Neural cell (in vitro differentiated cells): ENCODE measurements around the gene LDLR. TPM values are rescaled to one million over a fixed set of nuclear protein-coding genes. Genes with fewer than 3 reads are reported as not detected.
A peak's percentile ranks its signal among the peaks of the same experiment; 100 is the strongest.
"Not testable (repeated sequence)": the region's sequence is repeated elsewhere in the genome, so short reads cannot be mapped to it uniquely, and the experiment has no call there.

Experiments
- H2AFZ ChIP-seq: fragments of 200-600, 300-800 bp; sonication (generic), shearing (Covaris generic); 2 replicates; pipeline ENCODE4 v1.6.0; 2014; ENCODE audit warnings: low read depth, mild to moderate bottlenecking, antibody characterized with exemption, low read length, moderate library complexity
- H3F3A ChIP-seq: fragments of 200-600 bp; shearing (Covaris generic); 2 replicates; pipeline ENCODE4 v1.6.1; 2016; ENCODE audit warnings: mild to moderate bottlenecking, moderate library complexity, mixed read lengths, antibody characterized with exemption, low read length; ENCODE audit not compliant: insufficient read depth, poor library complexity, severe bottlenecking
- H3K27ac ChIP-seq: fragments of 200-600, 300-800 bp; sonication (generic), shearing (Covaris generic); 2 replicates; pipeline ENCODE4 v1.5.1; 2014; ENCODE audit warnings: mild to moderate bottlenecking, low read length, moderate library complexity
- H3K27me3 ChIP-seq: fragments of 300-800, 200-600 bp; sonication (generic), shearing (Covaris generic); 2 replicates; pipeline ENCODE4 v1.6.0; 2014; ENCODE audit warnings: mild to moderate bottlenecking, low read depth, low read length, moderate library complexity; ENCODE audit not compliant: insufficient read depth
- H3K36me3 ChIP-seq: fragments of 300-800, 200-600 bp; sonication (generic), shearing (Covaris generic); 2 replicates; pipeline ENCODE4 v1.5.1; 2014; ENCODE audit warnings: mild to moderate bottlenecking, antibody characterized with exemption, low read length, moderate library complexity; ENCODE audit not compliant: insufficient read depth
- H3K4me2 ChIP-seq: fragments of 300-800, 200-600 bp; sonication (generic), shearing (Covaris generic); 2 replicates; pipeline ENCODE4 v1.6.0; 2014; ENCODE audit warnings: mild to moderate bottlenecking, low read length
- H3K4me3 ChIP-seq: fragments of 300-800, 200-600 bp; sonication (generic), shearing (Covaris generic); 2 replicates; pipeline ENCODE4 v1.5.1; 2014; ENCODE audit warnings: mild to moderate bottlenecking, low read length, moderate library complexity
- H3K79me2 ChIP-seq: fragments of 200-600 bp; shearing (Covaris generic); replicated peaks from 2 replicates; pipeline ENCODE4 v1.6.0; 2014; ENCODE audit warnings: mild to moderate bottlenecking, low read length, moderate library complexity; ENCODE audit not compliant: insufficient read depth
- H3K9ac ChIP-seq: fragments of 300-800, 200-600 bp; sonication (generic), shearing (Covaris generic); 2 replicates; pipeline ENCODE4 v1.6.1; 2016; ENCODE audit warnings: mild to moderate bottlenecking, low read length, mixed read lengths
- H3K9me2 ChIP-seq: fragments of 200-600 bp; shearing (Covaris generic); 2 replicates; pipeline ENCODE4 v1.6.1; 2016; ENCODE audit warnings: mild to moderate bottlenecking, low read length, mixed read lengths; ENCODE audit not compliant: insufficient read depth
- H3K9me3 ChIP-seq: fragments of 200-600, 300-800 bp; sonication (generic), shearing (Covaris generic); 2 replicates; pipeline ENCODE4 v1.6.1; 2016; ENCODE audit warnings: mild to moderate bottlenecking, mixed run types, low read length, moderate library complexity, mixed read lengths
- H4K20me1 ChIP-seq: fragments of 200-600 bp; shearing (Covaris generic); 2 replicates; pipeline ENCODE4 v1.6.1; 2016; ENCODE audit warnings: mild to moderate bottlenecking, mixed run types; ENCODE audit not compliant: insufficient read depth
- CTCF ChIP-seq: fragments of 450-650 bp; IDR thresholded peaks from 2 replicates; pipeline ENCODE4 v1.5.1; 2014; ENCODE audit warnings: antibody characterized with exemption, mild to moderate bottlenecking, moderate library complexity; ENCODE audit not compliant: poor library complexity, severe bottlenecking
- EP300 ChIP-seq: fragments of 450-650 bp; conservative IDR thresholded peaks from 2 replicates; pipeline ENCODE4 v1.6.1; 2014; ENCODE audit warnings: antibody characterized with exemption, mild to moderate bottlenecking, moderate library complexity; ENCODE audit not compliant: poor library complexity, severe bottlenecking
- EZH2 ChIP-seq: fragments of 200-600, 300-800 bp; shearing (Covaris generic), sonication (generic); IDR thresholded peaks from 2 replicates; pipeline ENCODE4 v1.6.1; 2014; ENCODE audit warnings: antibody characterized with exemption, low read length, borderline replicate concordance, mild to moderate bottlenecking; ENCODE audit not compliant: insufficient read depth, poor library complexity, severe bottlenecking
- MXI1 ChIP-seq: fragments of 450-650 bp; conservative IDR thresholded peaks from 2 replicates; pipeline ENCODE4 v1.6.1; 2014; ENCODE audit warnings: antibody characterized with exemption, mild to moderate bottlenecking; ENCODE audit not compliant: poor library complexity, severe bottlenecking
- POLR2AphosphoS5 ChIP-seq: IDR thresholded peaks from 2 replicates; pipeline ENCODE4 v1.6.1; 2012
- RAD21 ChIP-seq: fragments of 450-650 bp; conservative IDR thresholded peaks from 2 replicates; pipeline ENCODE4 v1.6.1; 2014; ENCODE audit warnings: antibody characterized with exemption, mild to moderate bottlenecking, moderate library complexity
- REST ChIP-seq: IDR thresholded peaks from 2 replicates; pipeline ENCODE4 v1.6.1; 2012; ENCODE audit warnings: borderline replicate concordance
- SMC3 ChIP-seq: fragments of 450-650 bp; conservative IDR thresholded peaks from 2 replicates; pipeline ENCODE4 v1.6.1; 2014; ENCODE audit warnings: antibody characterized with exemption, mild to moderate bottlenecking, moderate library complexity; ENCODE audit not compliant: poor library complexity
- TAF1 ChIP-seq: IDR thresholded peaks from 2 replicates; pipeline ENCODE4 v1.6.1; 2012; ENCODE audit warnings: low read depth
- polyA plus RNA-seq: library from polyadenylated mRNA; depleted of rRNA; stranded (reverse); fragments of >200 nt; gene quantifications from 2 replicates; pipeline ENCODE4 v1.2.3, GENCODE V29; 2014

Gene LDLR
- polyA plus RNA-seq, 1 donor from 2014 or later, result 23.2 TPM

GRCh38 chr19:11123114-11123513 is 33.9 kb downstream of the LDLR start:
- no peaks in the 10 kb centered on the region for H3K79me2 ChIP-seq
- H3K27me3 ChIP-seq, result no peaks in the 10 kb centered on the region
- no peaks in the 10 kb centered on the region for H3F3A ChIP-seq
- no peak overlapping the region for H3K4me3 ChIP-seq
- H2AFZ ChIP-seq, result no peak overlapping the region
- H4K20me1 ChIP-seq, result no peaks in the 10 kb centered on the region
- no peaks in the 10 kb centered on the region for H3K9me2 ChIP-seq
- no peak overlapping the region for H3K27ac ChIP-seq
- H3K4me2 ChIP-seq, result no peak overlapping the region
- H3K9ac ChIP-seq, result no peak overlapping the region
- no peaks in the 10 kb centered on the region for H3K9me3 ChIP-seq
- TF ChIP-seq MXI1 (no peak), EZH2 (no peak), EP300 (no peak)
- peaks cover 6% of the 10 kb centered on the region for H3K36me3 ChIP-seq

DNA sequence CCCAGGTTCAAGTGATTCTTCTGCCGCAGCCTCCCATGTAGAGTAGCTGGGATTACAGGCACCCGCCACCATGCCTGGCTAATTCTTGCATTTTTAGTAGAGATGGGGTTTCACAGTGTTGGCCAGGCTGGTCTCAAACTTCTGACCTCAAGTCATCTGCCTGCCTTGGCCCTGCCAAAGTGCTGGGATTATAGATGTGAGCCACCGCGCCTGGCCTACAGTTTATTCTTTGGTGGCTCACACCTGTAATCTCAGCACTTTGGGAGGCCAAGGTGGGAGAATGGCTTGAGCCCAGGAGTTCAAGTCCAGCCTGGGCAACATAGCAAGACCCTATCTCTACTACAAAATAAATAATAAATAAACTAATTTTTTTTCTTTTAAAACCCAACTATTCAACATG is 34.9 kb downstream of the LDLR start:
- not testable (repeated sequence) for H2AFZ ChIP-seq, H3K9ac ChIP-seq, H3K4me3 ChIP-seq, H3K36me3 ChIP-seq, H3K27me3 ChIP-seq, H3K27ac ChIP-seq, H3K79me2 ChIP-seq, H3K4me2 ChIP-seq, H3K9me2 ChIP-seq, H3F3A ChIP-seq, H4K20me1 ChIP-seq, H3K9me3 ChIP-seq

DNA sequence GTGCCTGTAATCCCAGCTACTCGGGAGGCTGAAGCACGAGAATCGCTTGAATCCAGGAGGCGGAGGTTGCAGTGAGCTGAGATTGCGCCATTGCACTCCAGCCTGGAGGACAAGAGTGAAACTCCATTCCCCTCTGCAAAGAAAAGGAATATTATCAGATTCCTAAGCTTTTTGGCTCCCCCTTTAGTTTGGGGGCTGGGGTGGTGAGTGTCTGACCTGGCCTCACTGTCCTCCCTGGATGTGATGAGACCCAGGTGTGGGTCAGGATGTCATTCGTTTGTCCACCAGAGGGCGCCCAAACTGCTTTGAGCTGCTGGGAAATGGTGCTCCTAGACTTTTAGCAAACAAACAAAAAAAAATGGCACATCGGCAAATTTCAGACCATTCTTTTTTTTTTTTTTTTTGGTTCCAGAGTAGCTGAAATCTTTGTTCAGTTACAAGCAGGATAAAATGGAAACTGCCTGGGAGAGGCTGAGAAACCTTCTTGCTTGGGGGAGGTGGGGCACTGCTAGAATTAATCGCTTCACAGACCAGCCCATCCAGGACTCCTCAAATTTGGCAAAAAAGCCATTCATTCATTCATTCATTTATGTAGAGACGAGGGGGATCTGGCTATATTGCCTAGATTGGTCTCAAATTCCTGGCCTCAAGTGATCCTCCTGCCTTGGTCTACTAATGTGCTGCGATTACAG is 36.9 kb downstream of the LDLR start:
- no peak for TF ChIP-seq MXI1
- peak; percentile 6 for TF ChIP-seq POLR2AphosphoS5
- TF ChIP-seq CTCF, result peak; percentile 79
- peak; percentile 61 for TF ChIP-seq RAD21
- TF ChIP-seq EZH2, result no peak
- TF ChIP-seq EP300, result no peak
- no peak for TF ChIP-seq REST
- no peak for TF ChIP-seq TAF1
- peak; percentile 77 for TF ChIP-seq SMC3
- H3K9ac ChIP-seq, result no peak overlapping the region
- no peaks in the 10 kb centered on the region for H3K9me3 ChIP-seq
- H4K20me1 ChIP-seq, result no peaks in the 10 kb centered on the region
- no peaks in the 10 kb centered on the region for H3F3A ChIP-seq
- H3K79me2 ChIP-seq, result no peaks in the 10 kb centered on the region
- no peak overlapping the region for H3K4me3 ChIP-seq
- no peaks in the 10 kb centered on the region for H3K27me3 ChIP-seq
- H3K36me3 ChIP-seq, result peaks cover 6% of the 10 kb centered on the region
- no peaks in the 10 kb centered on the region for H3K9me2 ChIP-seq
- H2AFZ ChIP-seq, result no peak overlapping the region
- H3K4me2 ChIP-seq, result no peak overlapping the region
- no peak overlapping the region for H3K27ac ChIP-seq
